ENCODE results near the gene INSM1. TPM values are rescaled to one million over a fixed set of nuclear protein-coding genes. Genes with fewer than 3 reads are reported as not detected.

Gene INSM1
- total RNA-seq, 4 donors from 2014 or later, result not detected

DNA sequence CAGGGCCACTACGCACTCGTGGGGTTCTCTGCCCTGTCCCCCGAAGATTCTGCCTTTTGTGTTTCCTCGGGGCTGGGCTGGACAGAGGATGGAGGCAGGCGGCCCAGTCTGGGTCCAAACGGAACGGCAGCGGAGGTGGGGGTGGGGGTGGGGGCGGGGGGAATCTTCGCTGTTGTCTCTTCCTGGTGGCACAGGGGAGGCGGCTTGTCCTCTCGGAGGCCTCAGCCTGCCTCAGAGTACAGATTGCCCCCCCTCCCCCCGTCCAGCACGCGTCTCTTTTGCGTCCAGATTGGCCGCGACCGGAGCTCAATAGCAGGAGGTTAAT, 1.4 kb upstream of the INSM1 start:
- no peak for ATAC-seq (ENCODE audit: low FRiP score)
- no peak for DNase-seq (ENCODE audit: low spot score)
- TF ChIP-seq, protein P1, sequence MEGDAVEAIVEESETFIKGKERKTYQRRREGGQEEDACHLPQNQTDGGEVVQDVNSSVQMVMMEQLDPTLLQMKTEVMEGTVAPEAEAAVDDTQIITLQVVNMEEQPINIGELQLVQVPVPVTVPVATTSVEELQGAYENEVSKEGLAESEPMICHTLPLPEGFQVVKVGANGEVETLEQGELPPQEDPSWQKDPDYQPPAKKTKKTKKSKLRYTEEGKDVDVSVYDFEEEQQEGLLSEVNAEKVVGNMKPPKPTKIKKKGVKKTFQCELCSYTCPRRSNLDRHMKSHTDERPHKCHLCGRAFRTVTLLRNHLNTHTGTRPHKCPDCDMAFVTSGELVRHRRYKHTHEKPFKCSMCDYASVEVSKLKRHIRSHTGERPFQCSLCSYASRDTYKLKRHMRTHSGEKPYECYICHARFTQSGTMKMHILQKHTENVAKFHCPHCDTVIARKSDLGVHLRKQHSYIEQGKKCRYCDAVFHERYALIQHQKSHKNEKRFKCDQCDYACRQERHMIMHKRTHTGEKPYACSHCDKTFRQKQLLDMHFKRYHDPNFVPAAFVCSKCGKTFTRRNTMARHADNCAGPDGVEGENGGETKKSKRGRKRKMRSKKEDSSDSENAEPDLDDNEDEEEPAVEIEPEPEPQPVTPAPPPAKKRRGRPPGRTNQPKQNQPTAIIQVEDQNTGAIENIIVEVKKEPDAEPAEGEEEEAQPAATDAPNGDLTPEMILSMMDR (IDR thresholded peaks at IDR 0.05), result no peak

DNA sequence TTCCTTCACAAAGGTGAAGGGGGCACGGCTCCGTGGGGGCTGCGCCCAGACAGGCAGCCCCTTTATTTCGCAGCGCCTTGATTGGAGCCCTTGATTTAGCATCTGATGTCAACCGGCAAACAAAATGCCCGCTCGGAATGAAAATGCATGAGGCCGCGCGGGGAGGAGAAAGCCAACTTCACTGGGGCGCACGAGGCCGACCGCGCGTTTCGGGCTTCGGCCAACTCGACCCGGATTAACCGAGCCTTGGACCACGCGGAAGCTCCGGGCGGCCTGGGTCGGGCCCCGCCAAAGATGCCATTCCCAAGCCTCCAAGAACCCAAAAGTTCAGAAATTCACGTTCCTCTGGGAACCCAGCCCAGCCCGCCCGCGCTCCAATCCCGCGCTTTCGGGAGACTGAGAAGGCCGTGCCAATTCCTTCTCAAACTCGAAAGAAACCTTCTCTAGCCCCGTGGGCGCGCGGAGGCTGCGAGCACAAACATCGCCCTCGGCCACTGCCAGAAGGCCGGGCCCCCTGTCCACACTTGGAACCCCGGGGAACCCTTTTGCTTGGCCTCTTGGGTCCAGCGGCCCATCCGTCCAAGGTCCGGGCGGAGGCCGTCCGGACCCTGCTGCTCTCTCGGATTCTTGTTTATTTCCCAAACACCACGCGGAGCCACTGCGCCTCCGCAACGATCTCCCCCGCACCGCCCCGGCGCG, 879 bp upstream of the INSM1 start:
- no peak for ATAC-seq (ENCODE audit: low FRiP score)
- TF ChIP-seq, protein P1 (IDR thresholded peaks at IDR 0.05), result no peak
- DNase-seq (ENCODE audit: low spot score), result no peak

DNA sequence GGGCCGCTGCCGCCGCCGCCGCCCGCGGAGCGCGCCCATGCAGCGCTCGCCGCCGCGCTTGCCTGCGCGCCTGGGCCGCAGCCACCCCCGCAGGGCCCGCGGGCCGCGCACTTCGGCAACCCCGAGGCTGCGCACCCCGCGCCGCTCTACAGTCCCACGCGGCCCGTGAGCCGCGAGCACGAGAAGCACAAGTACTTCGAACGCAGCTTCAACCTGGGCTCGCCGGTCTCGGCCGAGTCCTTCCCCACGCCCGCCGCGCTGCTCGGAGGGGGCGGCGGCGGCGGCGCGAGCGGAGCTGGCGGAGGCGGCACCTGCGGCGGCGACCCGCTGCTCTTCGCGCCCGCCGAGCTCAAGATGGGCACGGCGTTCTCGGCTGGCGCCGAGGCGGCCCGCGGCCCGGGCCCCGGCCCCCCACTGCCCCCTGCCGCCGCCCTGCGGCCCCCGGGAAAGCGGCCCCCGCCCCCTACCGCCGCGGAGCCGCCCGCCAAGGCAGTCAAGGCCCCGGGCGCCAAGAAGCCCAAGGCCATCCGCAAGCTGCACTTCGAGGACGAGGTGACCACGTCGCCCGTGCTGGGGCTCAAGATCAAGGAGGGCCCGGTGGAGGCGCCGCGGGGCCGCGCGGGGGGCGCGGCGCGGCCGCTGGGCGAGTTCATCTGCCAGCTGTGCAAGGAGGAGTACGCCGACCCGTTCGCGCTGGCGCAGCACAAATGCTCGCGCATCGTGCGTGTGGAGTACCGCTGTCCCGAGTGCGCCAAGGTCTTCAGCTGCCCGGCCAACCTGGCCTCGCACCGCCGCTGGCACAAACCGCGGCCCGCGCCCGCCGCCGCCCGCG, 730 bp downstream of the INSM1 start:
- TF ChIP-seq, protein P1 (IDR thresholded peaks at IDR 0.05), result no peak
- ATAC-seq (ENCODE audit: low FRiP score) (no peak), DNase-seq (ENCODE audit: low spot score) (no peak)

DNA sequence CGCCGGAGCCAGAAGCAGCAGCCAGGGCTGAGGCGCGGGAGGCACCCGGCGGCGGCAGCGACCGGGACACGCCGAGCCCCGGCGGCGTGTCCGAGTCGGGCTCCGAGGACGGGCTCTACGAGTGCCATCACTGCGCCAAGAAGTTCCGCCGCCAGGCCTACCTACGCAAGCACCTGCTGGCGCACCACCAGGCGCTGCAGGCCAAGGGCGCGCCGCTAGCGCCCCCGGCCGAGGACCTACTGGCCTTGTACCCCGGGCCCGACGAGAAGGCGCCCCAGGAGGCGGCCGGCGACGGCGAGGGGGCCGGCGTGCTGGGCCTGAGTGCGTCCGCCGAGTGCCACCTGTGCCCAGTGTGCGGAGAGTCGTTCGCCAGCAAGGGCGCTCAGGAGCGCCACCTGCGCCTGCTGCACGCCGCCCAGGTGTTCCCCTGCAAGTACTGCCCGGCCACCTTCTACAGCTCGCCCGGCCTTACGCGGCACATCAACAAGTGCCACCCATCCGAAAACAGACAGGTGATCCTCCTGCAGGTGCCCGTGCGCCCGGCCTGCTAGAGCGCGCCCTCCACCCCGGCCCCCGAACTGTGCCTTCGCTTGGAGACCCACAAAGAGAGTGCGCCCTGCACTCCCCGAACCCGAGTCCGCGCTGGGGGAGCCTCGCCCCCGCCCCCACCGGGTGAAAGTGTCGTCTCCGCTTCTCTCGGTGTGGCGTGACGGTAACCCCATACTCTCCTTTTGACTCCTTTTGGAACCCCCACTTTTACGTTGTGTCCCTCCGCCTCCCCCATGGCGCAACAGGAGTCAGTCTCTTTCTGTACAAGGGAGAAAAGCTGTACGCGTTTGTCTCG, 1.6 kb downstream of the INSM1 start:
- DNase-seq (ENCODE audit: low spot score), result no peak
- TF ChIP-seq, protein P1 (IDR thresholded peaks at IDR 0.05), result no peak
- no peak for ATAC-seq (ENCODE audit: low FRiP score)

DNA sequence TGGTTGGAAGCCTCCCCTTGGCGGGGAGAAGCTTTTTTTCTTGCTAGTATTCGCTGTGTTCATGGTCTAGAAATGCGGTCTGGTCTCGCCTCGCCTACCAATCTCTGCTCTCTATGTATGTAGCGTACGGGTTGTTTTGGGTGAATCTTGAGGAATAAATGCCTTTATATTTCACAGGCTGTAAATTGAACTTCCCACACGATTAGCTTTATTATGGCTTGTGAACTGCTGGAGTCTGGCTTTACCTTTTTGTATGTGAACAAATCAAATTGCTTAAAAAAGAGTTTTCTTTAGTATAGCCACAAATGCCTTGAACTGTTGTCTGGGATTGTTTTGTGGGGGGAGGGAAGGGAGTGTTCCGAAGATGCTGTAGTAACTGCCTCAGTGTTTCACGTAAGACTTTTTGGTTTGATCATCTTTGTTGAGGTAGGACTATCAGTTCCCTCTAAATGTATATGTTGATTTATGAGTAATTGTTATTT, 2.2 kb downstream of the INSM1 start:
- no peak for DNase-seq (ENCODE audit: low spot score)
- TF ChIP-seq, protein P1 (IDR thresholded peaks at IDR 0.05), result no peak
- no peak for ATAC-seq (ENCODE audit: low FRiP score)

DNA sequence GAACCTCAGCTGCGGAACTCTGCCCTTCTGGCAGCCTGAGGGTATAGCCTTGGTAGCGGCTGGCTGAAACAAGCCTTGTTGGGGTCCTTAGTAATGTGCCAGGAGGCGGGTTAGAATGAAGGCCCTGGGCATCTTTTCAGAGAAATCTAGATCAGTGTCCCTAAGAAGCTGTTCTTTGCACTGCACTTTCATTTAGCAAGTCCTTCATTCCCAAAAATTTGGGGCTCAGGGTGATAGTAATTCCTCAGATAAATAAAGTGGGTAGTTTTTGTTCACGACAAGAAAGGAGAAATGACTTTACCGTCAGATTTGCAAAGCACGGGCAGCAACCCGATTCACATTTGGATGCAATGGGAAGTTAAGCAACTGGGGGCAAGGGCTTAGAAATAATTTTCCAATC, 3.2 kb downstream of the INSM1 start:
- TF ChIP-seq, protein P1 (IDR thresholded peaks at IDR 0.05), result no peak
- DNase-seq (ENCODE audit: low spot score) (no peak), ATAC-seq (ENCODE audit: low FRiP score) (no peak)
